HG02571 (cell line): ENCODE data around the gene PPARGC1A.

Experiments used
- ATAC-seq: cut with Tn5 transposase; IDR thresholded peaks from one replicate; pipeline ENCODE4 v1.9.1; 2021; ENCODE audit warnings: mild to moderate bottlenecking, moderate library complexity; ENCODE audit not compliant: unreplicated experiment

Gene PPARGC1A

GRCh38 chr4:23774909-23775308 lies 114.9 kb downstream of the PPARGC1A start:
- no peak for ATAC-seq

- ATAC-seq, result no peak
Measured at GRCh38 chr4:23773884-23774636, 115.8 kb downstream of the PPARGC1A start.

GRCh38 chr4:23770011-23770410 lies 119.8 kb downstream of the PPARGC1A start:
- no peak for ATAC-seq

- no peak for ATAC-seq
Measured at GRCh38 chr4:23769406-23769805, 120.4 kb downstream of the PPARGC1A start.

- no peak for ATAC-seq
Measured at GRCh38 chr4:23768541-23768940, 121.3 kb downstream of the PPARGC1A start.

- ATAC-seq, result no peak
Measured at GRCh38 chr4:23766344-23766743, 123.5 kb downstream of the PPARGC1A start.

- no peak for ATAC-seq
Measured at GRCh38 chr4:23763559-23763958, 126.3 kb downstream of the PPARGC1A start.

- ATAC-seq, result no peak
Measured at GRCh38 chr4:23762551-23762950, 127.3 kb downstream of the PPARGC1A start.

- ATAC-seq, result no peak
Measured at GRCh38 chr4:23759066-23759465, 130.8 kb downstream of the PPARGC1A start.

GRCh38 chr4:23754688-23755087 lies 135.2 kb downstream of the PPARGC1A start:
- no peak for ATAC-seq

- no peak for ATAC-seq
Measured at GRCh38 chr4:23750125-23750524, 139.7 kb downstream of the PPARGC1A start.

GRCh38 chr4:23747281-23747735 lies 142.5 kb downstream of the PPARGC1A start:
- no peak for ATAC-seq

- ATAC-seq, result no peak
Measured at GRCh38 chr4:23746672-23747071, 143.2 kb downstream of the PPARGC1A start.

GRCh38 chr4:23746027-23746426 lies 143.8 kb downstream of the PPARGC1A start:
- ATAC-seq, result no peak

GRCh38 chr4:23745377-23745776 lies 144.5 kb downstream of the PPARGC1A start:
- no peak for ATAC-seq
